Measurements from ENCODE around the gene MRPL19.

DNA sequence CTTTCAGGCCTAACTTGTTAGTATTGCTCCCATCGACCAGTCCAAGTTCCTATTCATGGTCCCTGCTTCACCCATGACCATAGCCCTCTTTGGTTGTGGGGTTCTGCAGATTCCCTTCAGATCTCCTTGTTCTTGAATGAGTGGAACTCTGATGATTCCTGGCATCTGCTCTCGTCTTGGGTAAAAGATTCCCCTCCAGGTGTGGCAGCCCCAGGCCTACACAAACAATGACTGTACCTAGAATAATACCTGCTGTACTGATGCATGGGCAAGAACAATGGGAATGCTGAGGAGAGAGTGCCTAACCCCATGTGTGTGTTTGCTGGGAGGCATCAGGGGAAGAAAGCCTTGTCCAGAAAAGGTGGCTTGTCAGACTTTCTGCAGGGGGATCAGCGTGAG lies 39.2 kb upstream of the MRPL19 start:
- TF ChIP-seq CTCF (IDR thresholded peaks at IDR 0.05; ENCODE audit: insufficient read depth, low read length, poor library complexity, severe bottlenecking) (no peak), EZH2phosphoT487 (conservative IDR thresholded peaks at IDR 0.05; ENCODE audit: low read length) (no peak)
